Measurements from ENCODE around the gene DMGDH. TPM values are rescaled to one million over a fixed set of nuclear protein-coding genes. Genes with fewer than 3 reads are reported as not detected.

DMGDH gene
- total RNA-seq, 2 donors from 2014 or later: 0.42 to 1.9 TPM

DNA sequence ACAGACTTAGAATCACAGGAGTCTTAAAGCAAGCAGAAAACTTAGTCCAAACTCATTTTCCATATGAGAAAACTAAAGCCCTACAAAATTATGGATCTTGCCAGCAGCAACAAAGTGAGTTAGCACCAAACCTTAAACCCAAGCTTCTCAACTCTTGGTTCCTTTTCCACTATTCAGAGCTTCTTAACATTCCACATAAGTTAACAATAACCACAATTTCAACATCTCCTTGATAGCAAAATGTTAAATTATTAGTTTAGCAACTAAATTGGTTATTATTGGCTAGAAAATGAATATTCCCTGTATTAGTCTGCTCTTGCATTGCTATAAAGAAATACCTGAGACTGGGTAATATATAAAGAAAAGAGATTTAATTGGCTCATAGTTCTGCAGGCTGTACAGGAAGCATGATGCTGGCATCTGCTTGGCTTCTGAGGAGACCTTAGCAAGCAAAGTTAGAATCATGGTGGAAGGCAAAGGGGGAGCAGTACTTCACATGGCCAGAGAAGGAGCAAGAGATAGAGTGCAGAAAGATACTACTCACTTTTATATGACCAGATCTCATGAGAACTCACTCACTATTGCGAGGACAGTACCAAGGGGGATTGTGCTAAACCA is 58.1 kb downstream of the DMGDH start:
- H3K9me3 Mint-ChIP-seq: peaks cover 7% of the 10 kb centered on the region
- H3K27ac Mint-ChIP-seq: no peak overlapping the region
- no peak overlapping the region for H3K4me3 Mint-ChIP-seq
- peaks cover 19% of the 10 kb centered on the region for H3K27me3 Mint-ChIP-seq
- H3K4me1 Mint-ChIP-seq: no peaks in the 10 kb centered on the region
- no peaks in the 10 kb centered on the region for H3K36me3 Mint-ChIP-seq (ENCODE audit: low read depth)
- no peak for ATAC-seq (replicated peaks)

- peaks cover 5% of the 10 kb centered on the region for H3K9me3 Mint-ChIP-seq
- ATAC-seq (replicated peaks): no peak
- no peaks in the 10 kb centered on the region for H3K36me3 Mint-ChIP-seq (ENCODE audit: low read depth)
- no peak overlapping the region for H3K27ac Mint-ChIP-seq
- H3K27me3 Mint-ChIP-seq: peaks cover 9% of the 10 kb centered on the region
- H3K4me3 Mint-ChIP-seq: no peak overlapping the region
- H3K4me1 Mint-ChIP-seq: no peaks in the 10 kb centered on the region
Measured at GRCh38 chr5:79008362-79008761, 61.1 kb downstream of the DMGDH start.

DNA sequence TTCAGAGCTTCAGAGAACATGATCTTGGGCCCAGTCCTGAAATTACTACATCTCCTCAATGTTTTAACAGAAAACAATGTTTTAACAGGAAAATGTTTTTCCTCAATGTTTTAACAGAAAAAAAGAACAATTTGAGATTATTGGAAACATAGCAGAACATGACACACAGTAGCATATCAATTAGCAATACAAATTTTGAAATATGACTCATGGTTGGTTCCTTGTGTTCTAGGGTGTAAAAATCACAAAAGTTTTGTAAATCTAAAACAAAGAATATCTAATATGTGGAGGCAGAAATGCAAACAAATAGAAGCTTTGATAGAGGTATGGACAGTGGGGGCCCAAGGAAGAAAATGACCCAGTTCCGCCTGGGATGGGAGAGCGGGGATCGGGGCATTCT is 61.6 kb downstream of the DMGDH start:
- Mint-ChIP-seq H3K27me3 (peaks cover 9% of the 10 kb centered on the region), H3K27ac (no peak overlapping the region), H3K9me3 (no peaks in the 10 kb centered on the region), H3K4me1 (no peaks in the 10 kb centered on the region), H3K36me3 (ENCODE audit: low read depth) (no peaks in the 10 kb centered on the region), H3K4me3 (no peak overlapping the region)
- no peak for ATAC-seq (replicated peaks)

DNA sequence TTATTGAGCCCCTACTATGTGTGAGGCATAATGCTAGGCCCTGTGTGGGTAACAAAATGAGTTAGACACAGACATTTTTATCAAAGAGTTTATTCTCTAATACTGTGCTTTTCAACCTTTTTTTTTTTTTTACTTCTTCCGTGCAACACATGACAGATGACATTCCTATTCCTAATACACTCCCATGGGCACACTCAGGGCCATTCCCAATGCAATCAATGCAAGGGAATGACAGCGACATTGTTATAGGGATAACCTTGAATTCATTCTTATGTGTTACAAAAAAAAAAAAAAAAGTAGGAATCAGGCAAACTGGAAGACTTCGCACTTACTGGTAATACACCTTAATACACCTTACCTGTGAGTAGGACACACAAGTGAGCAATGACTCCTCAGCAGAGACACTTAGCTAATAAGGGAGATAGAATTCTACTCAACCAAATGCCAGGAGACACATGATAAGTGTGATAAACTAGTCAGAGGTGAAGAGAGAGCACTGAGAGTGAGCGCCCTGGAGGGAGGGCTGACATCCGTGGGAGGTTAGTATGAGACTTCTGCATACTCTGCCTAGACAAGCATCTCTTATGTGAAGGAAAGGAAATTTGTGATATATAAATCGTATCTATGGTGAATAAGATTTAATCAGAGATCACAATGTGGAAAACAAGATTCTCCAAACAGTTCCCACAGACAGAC is 63.4 kb downstream of the DMGDH start:
- Mint-ChIP-seq H3K9me3 (no peaks in the 10 kb centered on the region), H3K4me1 (no peaks in the 10 kb centered on the region), H3K27ac (no peak overlapping the region), H3K36me3 (ENCODE audit: low read depth) (no peaks in the 10 kb centered on the region), H3K4me3 (no peak overlapping the region), H3K27me3 (peaks cover 22% of the 10 kb centered on the region)
- no peak for ATAC-seq (replicated peaks)

- Mint-ChIP-seq H3K27ac (no peak overlapping the region), H3K4me1 (no peaks in the 10 kb centered on the region), H3K9me3 (no peaks in the 10 kb centered on the region), H3K27me3 (peaks cover 24% of the 10 kb centered on the region), H3K4me3 (no peak overlapping the region), H3K36me3 (ENCODE audit: low read depth) (no peaks in the 10 kb centered on the region)
- ATAC-seq (replicated peaks): no peak
Measured at GRCh38 chr5:79005151-79005550, 64.3 kb downstream of the DMGDH start.

- H3K9me3 Mint-ChIP-seq: no peaks in the 10 kb centered on the region
- H3K4me3 Mint-ChIP-seq: no peak overlapping the region
- H3K27ac Mint-ChIP-seq: no peak overlapping the region
- H3K4me1 Mint-ChIP-seq: no peaks in the 10 kb centered on the region
- ATAC-seq (replicated peaks): no peak
- peaks cover 33% of the 10 kb centered on the region for H3K27me3 Mint-ChIP-seq
- no peaks in the 10 kb centered on the region for H3K36me3 Mint-ChIP-seq (ENCODE audit: low read depth)
Measured at GRCh38 chr5:79002374-79002773, 67.1 kb downstream of the DMGDH start.

DNA sequence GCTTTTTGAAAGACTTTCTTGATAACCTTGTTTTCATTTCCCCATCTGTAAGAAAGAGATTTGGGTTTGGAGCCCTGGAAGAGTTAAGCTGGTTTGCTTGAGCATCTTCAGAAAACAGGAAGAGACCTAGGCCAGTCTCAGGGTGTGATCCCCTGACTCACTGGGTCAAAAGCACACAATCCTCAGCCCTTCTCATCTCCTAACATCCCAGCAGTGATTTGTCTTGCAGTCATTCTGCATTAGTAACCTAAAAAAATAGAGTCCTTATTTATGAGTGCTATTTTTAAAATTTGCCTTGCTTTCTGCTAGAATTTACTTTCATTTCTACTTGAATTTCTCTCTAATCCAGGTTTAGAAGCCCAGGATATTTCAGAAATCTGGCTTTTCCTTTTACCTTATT is 68.0 kb downstream of the DMGDH start:
- Mint-ChIP-seq H3K9me3 (no peaks in the 10 kb centered on the region), H3K36me3 (ENCODE audit: low read depth) (no peaks in the 10 kb centered on the region), H3K4me1 (no peaks in the 10 kb centered on the region), H3K27me3 (peaks cover 33% of the 10 kb centered on the region), H3K27ac (no peak overlapping the region), H3K4me3 (no peak overlapping the region)
- no peak for ATAC-seq (replicated peaks)

DNA sequence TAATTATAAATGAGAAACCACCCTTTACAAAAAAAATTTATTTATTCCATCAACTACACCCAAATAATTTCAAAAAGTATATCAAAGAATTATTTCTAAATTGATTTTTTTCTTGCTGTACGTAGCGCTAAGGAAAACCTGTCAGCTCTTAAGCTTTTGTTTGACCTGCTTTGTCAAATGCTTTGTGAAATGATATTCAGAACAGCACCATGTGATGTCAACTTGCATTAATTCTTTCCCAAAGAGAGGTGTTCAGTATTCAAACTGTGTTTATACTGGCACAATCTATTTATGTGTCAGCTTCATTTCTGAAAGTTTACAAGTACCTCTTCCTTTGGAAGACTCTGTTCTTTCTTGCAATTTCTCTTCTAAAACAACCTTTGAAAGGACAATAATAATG is 72.4 kb downstream of the DMGDH start:
- Mint-ChIP-seq H3K36me3 (ENCODE audit: low read depth) (no peaks in the 10 kb centered on the region), H3K4me3 (no peak overlapping the region), H3K27me3 (peaks cover 17% of the 10 kb centered on the region), H3K4me1 (no peaks in the 10 kb centered on the region), H3K27ac (no peak overlapping the region), H3K9me3 (no peaks in the 10 kb centered on the region)
- no peak for ATAC-seq (replicated peaks)

GRCh38 chr5:78995521-78996007 is 73.9 kb downstream of the DMGDH start:
- Mint-ChIP-seq H3K27ac (no peak overlapping the region), H3K9me3 (no peaks in the 10 kb centered on the region), H3K27me3 (peaks cover 11% of the 10 kb centered on the region), H3K4me3 (no peak overlapping the region), H3K4me1 (no peaks in the 10 kb centered on the region), H3K36me3 (ENCODE audit: low read depth) (no peaks in the 10 kb centered on the region)
- ATAC-seq (replicated peaks): no peak

GRCh38 chr5:78993165-78993564 is 76.3 kb downstream of the DMGDH start:
- H3K27ac Mint-ChIP-seq: no peak overlapping the region
- no peaks in the 10 kb centered on the region for H3K4me1 Mint-ChIP-seq
- H3K27me3 Mint-ChIP-seq: peaks cover 3% of the 10 kb centered on the region
- no peaks in the 10 kb centered on the region for H3K9me3 Mint-ChIP-seq
- no peak overlapping the region for H3K4me3 Mint-ChIP-seq
- peak; percentile 65 for ATAC-seq (replicated peaks)
- no peaks in the 10 kb centered on the region for H3K36me3 Mint-ChIP-seq (ENCODE audit: low read depth)

DNA sequence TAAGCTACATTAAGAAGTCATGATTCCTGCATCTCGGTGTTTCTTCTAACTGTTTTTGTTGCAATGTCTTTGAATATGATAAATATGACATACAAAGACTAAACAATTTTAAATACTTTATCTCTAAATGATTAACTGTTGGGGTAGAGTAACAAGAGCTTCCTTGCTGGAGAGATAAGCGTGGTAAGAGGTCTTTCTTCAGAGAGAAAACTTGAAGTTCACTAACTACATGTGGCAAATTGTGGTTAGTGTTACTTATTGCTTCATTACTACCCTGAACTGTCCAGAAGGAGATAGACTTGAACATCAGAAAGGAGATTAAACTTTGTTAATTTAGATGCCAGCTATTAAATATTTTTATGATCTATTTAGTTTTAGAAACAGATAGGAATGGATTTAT is 77.3 kb downstream of the DMGDH start:
- ATAC-seq (replicated peaks): no peak
- Mint-ChIP-seq H3K36me3 (ENCODE audit: low read depth) (no peaks in the 10 kb centered on the region), H3K9me3 (no peaks in the 10 kb centered on the region), H3K4me3 (no peak overlapping the region), H3K27ac (no peak overlapping the region), H3K27me3 (no peaks in the 10 kb centered on the region), H3K4me1 (no peaks in the 10 kb centered on the region)

DNA sequence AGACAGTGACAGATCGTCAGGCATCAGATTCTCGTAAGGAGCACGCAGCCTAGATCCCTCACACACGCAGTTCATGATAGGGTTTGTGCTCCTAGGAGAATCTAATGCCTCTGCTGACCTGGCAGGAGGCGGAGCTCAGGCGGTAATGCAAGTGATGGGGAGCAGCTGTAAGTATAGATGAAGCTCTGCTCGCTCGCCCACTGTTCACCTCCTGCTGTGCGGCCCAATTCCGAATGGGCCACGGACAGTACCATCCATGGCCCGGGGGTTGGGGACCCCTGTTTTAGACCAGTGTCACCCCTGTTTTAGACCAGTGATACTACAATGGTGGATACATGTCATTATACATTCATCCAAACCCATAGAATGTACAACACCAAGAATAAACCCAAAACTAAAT is 80.4 kb downstream of the DMGDH start:
- H3K27ac Mint-ChIP-seq: no peak overlapping the region
- no peak for ATAC-seq (replicated peaks)
- H3K36me3 Mint-ChIP-seq (ENCODE audit: low read depth): no peaks in the 10 kb centered on the region
- no peak overlapping the region for H3K4me3 Mint-ChIP-seq
- peaks cover 8% of the 10 kb centered on the region for H3K4me1 Mint-ChIP-seq
- no peaks in the 10 kb centered on the region for H3K9me3 Mint-ChIP-seq
- H3K27me3 Mint-ChIP-seq: no peaks in the 10 kb centered on the region

GRCh38 chr5:78985725-78986223 is 83.7 kb downstream of the DMGDH start:
- Mint-ChIP-seq H3K9me3 (no peaks in the 10 kb centered on the region), H3K27ac (peak overlapping the region; percentile 97)

GRCh38 chr5:78985116-78985724 is 84.3 kb downstream of the DMGDH start, which contains the start of gene ARSB:
ARSB (minus strand) TSS chr5:78985310; CDS start chr5:78985248, 62 bp downstream.
- ATAC-seq (replicated peaks): peak; percentile 43
- Mint-ChIP-seq H3K4me3 (peak within 1 kb of the TSS; percentile 92), H3K27ac (peak within 1 kb of the TSS; percentile 97), H3K9me3 (no peaks in the 10 kb centered on the region), H3K4me1 (peaks cover 20% of the 10 kb centered on the region), H3K27me3 (no peaks in the 10 kb centered on the region), H3K36me3 (ENCODE audit: low read depth) (no peaks in the 10 kb centered on the region)

More at GRCh38 chr5:78985725-78986223, 83.7 kb downstream of the DMGDH start:
- H3K36me3 Mint-ChIP-seq (ENCODE audit: low read depth): no peaks in the 10 kb centered on the region
- ATAC-seq (replicated peaks): peak; percentile 84
- no peaks in the 10 kb centered on the region for H3K27me3 Mint-ChIP-seq
- peaks cover 20% of the 10 kb centered on the region for H3K4me1 Mint-ChIP-seq
- H3K4me3 Mint-ChIP-seq: peak overlapping the region; percentile 92

Measured in activated T-helper 17 cell treated with anti-CD3 and anti-CD28 coated beads, Interleukin-2, amount 50 U/mL, for 72 hours (primary cell).